ENCODE data around the gene TMEM272.

TMEM272 gene

GRCh38 chr13:51861723-51862300, 16.8 kb upstream of the TMEM272 start, which contains the start of gene CCDC70:
Gene CCDC70, plus strand, starts transcription at chr13:51861969. Its CDS starts 3,443 bp downstream, at chr13:51865412.
- 0 out of 3 replicates have a peak, but pooled peaks have one; percentile 25 for ATAC-seq
- no peak for TF ChIP-seq ARNTL (CRISPR knock-in tag; IDR thresholded peaks at IDR 0.05; ENCODE audit: borderline replicate concordance, low read depth)
- TF ChIP-seq CSRNP3 (CRISPR knock-in tag; IDR thresholded peaks at IDR 0.05) = no peak
- TF ChIP-seq ZNF565 (CRISPR knock-in tag; conservative IDR thresholded peaks at IDR 0.05; ENCODE audit: low read depth) = no peak
- TF ChIP-seq ZFP3 (CRISPR knock-in tag; IDR thresholded peaks at IDR 0.05) = no peak
- TF ChIP-seq CSDC2 (CRISPR knock-in tag; IDR thresholded peaks at IDR 0.05) = no peak
- TF ChIP-seq BACH2 (CRISPR knock-in tag; IDR thresholded peaks at IDR 0.05; ENCODE audit: borderline replicate concordance) = no peak

GRCh38 chr13:51858433-51859247, 13.7 kb upstream of the TMEM272 start:
- ATAC-seq = no peak
- TF ChIP-seq ZNF8 (CRISPR knock-in tag; IDR thresholded peaks at IDR 0.05) (no peak), BACH2 (CRISPR knock-in tag; IDR thresholded peaks at IDR 0.05; ENCODE audit: borderline replicate concordance) (no peak), POU6F1 (CRISPR knock-in tag; IDR thresholded peaks at IDR 0.05; ENCODE audit: borderline replicate concordance, low read depth) (no peak), ISL1 (CRISPR knock-in tag; IDR thresholded peaks at IDR 0.05) (no peak), ZNF565 (CRISPR knock-in tag; conservative IDR thresholded peaks at IDR 0.05; ENCODE audit: low read depth) (no peak), TCF4 (CRISPR knock-in tag; IDR thresholded peaks at IDR 0.05; ENCODE audit: borderline replicate concordance) (no peak), SNAI2 (CRISPR knock-in tag; IDR thresholded peaks at IDR 0.05) (no peak), ZFP30 (CRISPR knock-in tag; IDR thresholded peaks at IDR 0.05) (no peak), CSDC2 (CRISPR knock-in tag; IDR thresholded peaks at IDR 0.05) (no peak), ESRRG (CRISPR knock-in tag; IDR thresholded peaks at IDR 0.05) (no peak), RARB (CRISPR knock-in tag; IDR thresholded peaks at IDR 0.05) (no peak), CSRNP3 (CRISPR knock-in tag; IDR thresholded peaks at IDR 0.05) (no peak), ARNTL (CRISPR knock-in tag; IDR thresholded peaks at IDR 0.05; ENCODE audit: borderline replicate concordance, low read depth) (no peak), PPARA (CRISPR knock-in tag; IDR thresholded peaks at IDR 0.05; ENCODE audit: borderline replicate concordance) (no peak)

GRCh38 chr13:51856998-51857397, 12.0 kb upstream of the TMEM272 start:
- TF ChIP-seq ZFP3 (CRISPR knock-in tag; IDR thresholded peaks at IDR 0.05) (no peak), TOX (CRISPR knock-in tag; IDR thresholded peaks at IDR 0.05; ENCODE audit: borderline replicate concordance) (no peak), TSHZ2 (CRISPR knock-in tag; IDR thresholded peaks at IDR 0.05) (no peak), GLIS3 (CRISPR knock-in tag; IDR thresholded peaks at IDR 0.05) (no peak), ZC3H10 (CRISPR knock-in tag; IDR thresholded peaks at IDR 0.05) (no peak), RARB (CRISPR knock-in tag; IDR thresholded peaks at IDR 0.05) (no peak), SNAI2 (CRISPR knock-in tag; IDR thresholded peaks at IDR 0.05) (no peak), ISL1 (CRISPR knock-in tag; IDR thresholded peaks at IDR 0.05) (no peak), PPARA (CRISPR knock-in tag; IDR thresholded peaks at IDR 0.05; ENCODE audit: borderline replicate concordance) (no peak)
- ATAC-seq = no peak
